ENCODE measurements around the gene TYSND1.
A peak's percentile ranks its signal among the peaks of the same experiment; 100 is the strongest.
"Not testable (repeated sequence)": the region's sequence is repeated elsewhere in the genome, so short reads cannot be mapped to it uniquely, and the experiment has no call there.

Gene TYSND1

GRCh38 chr10:70166394-70166793 is 19.9 kb upstream of the TYSND1 start:
- no peak for DNase-seq

- DNase-seq, result no peak
Measured at GRCh38 chr10:70164163-70164562, 17.7 kb upstream of the TYSND1 start.

GRCh38 chr10:70163448-70163847 is 16.9 kb upstream of the TYSND1 start:
- DNase-seq, result no peak

GRCh38 chr10:70162892-70163201 is 16.3 kb upstream of the TYSND1 start:
- DNase-seq, result no peak

- no peak for DNase-seq
Measured at GRCh38 chr10:70162151-70162891, 15.8 kb upstream of the TYSND1 start.

GRCh38 chr10:70160798-70161197 is 14.3 kb upstream of the TYSND1 start:
- DNase-seq, result no peak

GRCh38 chr10:70159366-70159765 is 12.9 kb upstream of the TYSND1 start:
- not testable (repeated sequence) for DNase-seq

- DNase-seq, result no peak
Measured at GRCh38 chr10:70158113-70158512, 11.6 kb upstream of the TYSND1 start.

GRCh38 chr10:70155255-70155838 is 8.8 kb upstream of the TYSND1 start:
- DNase-seq, result no peak

GRCh38 chr10:70148516-70148915 is 2.0 kb upstream of the TYSND1 start:
- no peak for DNase-seq

GRCh38 chr10:70147259-70147625 is 742 bp upstream of the TYSND1 start:
- DNase-seq, result peak; percentile 28

- DNase-seq, result peak; percentile 97
Measured at GRCh38 chr10:70145666-70146488, 623 bp downstream of the TYSND1 start.

- no peak for DNase-seq
Measured at GRCh38 chr10:70145166-70145665, 1.3 kb downstream of the TYSND1 start.

- DNase-seq, result no peak
Measured at GRCh38 chr10:70144372-70145110, 2.0 kb downstream of the TYSND1 start.

GRCh38 chr10:70142555-70142954 is 3.9 kb downstream of the TYSND1 start:
- no peak for DNase-seq

- no peak for DNase-seq
Measured at GRCh38 chr10:70140297-70140696, 6.2 kb downstream of the TYSND1 start.

GRCh38 chr10:70139997-70140250 is 6.6 kb downstream of the TYSND1 start:
- DNase-seq, result no peak

- DNase-seq, result no peak
Measured at GRCh38 chr10:70139151-70139996, 7.1 kb downstream of the TYSND1 start.

- DNase-seq, result no peak
Measured at GRCh38 chr10:70137927-70138883, 8.3 kb downstream of the TYSND1 start.

GRCh38 chr10:70137135-70137534 is 9.4 kb downstream of the TYSND1 start:
- DNase-seq, result no peak

GRCh38 chr10:70135684-70136083 is 10.8 kb downstream of the TYSND1 start:
- no peak for DNase-seq

All from right kidney (tissue), 1 donor.